ENCODE results near the gene PGGT1B. TPM values are rescaled to one million over a fixed set of nuclear protein-coding genes. Genes with fewer than 3 reads are reported as not detected.
"Not testable (repeated sequence)": the region's sequence is repeated elsewhere in the genome, so short reads cannot be mapped to it uniquely, and the experiment has no call there.

PGGT1B gene
- total RNA-seq, 1 experiment from 2014 or later: 27.5 TPM

- no peaks in the 10 kb centered on the region for H3K27me3 ChIP-seq (replicated peaks)
- no peak overlapping the region for H3K4me3 ChIP-seq
- no peak overlapping the region for H3K27ac ChIP-seq
- H3K4me1 ChIP-seq (replicated peaks): no peaks in the 10 kb centered on the region
- no peaks in the 10 kb centered on the region for H3K9me3 ChIP-seq (replicated peaks)
- no peaks in the 10 kb centered on the region for H3K36me3 ChIP-seq
- no peak for DNase-seq (ENCODE audit: low read depth in 1 of 2, low spot score in 2 of 2)
Measured at GRCh38 chr5:115274584-115274983, 11.9 kb upstream of the PGGT1B start.

- DNase-seq (ENCODE audit: low read depth in 1 of 2, low spot score in 2 of 2): no peak
- Histone ChIP-seq H3K27ac (no peak overlapping the region), H3K4me3 (no peak overlapping the region), H3K9me3 (replicated peaks) (no peaks in the 10 kb centered on the region), H3K36me3 (no peaks in the 10 kb centered on the region), H3K4me1 (replicated peaks) (no peaks in the 10 kb centered on the region), H3K27me3 (replicated peaks) (no peaks in the 10 kb centered on the region)
Measured at GRCh38 chr5:115272297-115272958, 9.8 kb upstream of the PGGT1B start.

GRCh38 chr5:115271295-115272050 is 8.8 kb upstream of the PGGT1B start:
- Histone ChIP-seq H3K27me3 (replicated peaks) (no peaks in the 10 kb centered on the region), H3K4me1 (replicated peaks) (no peaks in the 10 kb centered on the region), H3K4me3 (no peak overlapping the region), H3K27ac (no peak overlapping the region), H3K36me3 (no peaks in the 10 kb centered on the region), H3K9me3 (replicated peaks) (no peaks in the 10 kb centered on the region)
- no peak for DNase-seq (ENCODE audit: low read depth in 1 of 2, low spot score in 2 of 2)

GRCh38 chr5:115267617-115268016 is 4.9 kb upstream of the PGGT1B start:
- Histone ChIP-seq H3K4me3 (no peak overlapping the region), H3K36me3 (peaks cover under 1% of the 10 kb centered on the region; the same call in 1 of the 2 replicates), H3K9me3 (replicated peaks) (no peaks in the 10 kb centered on the region), H3K27ac (no peak overlapping the region), H3K4me1 (replicated peaks) (peaks cover 6% of the 10 kb centered on the region), H3K27me3 (replicated peaks) (no peaks in the 10 kb centered on the region)
- no peak for DNase-seq (ENCODE audit: low read depth in 1 of 2, low spot score in 2 of 2)

GRCh38 chr5:115265220-115265619 is 2.5 kb upstream of the PGGT1B start:
- DNase-seq (ENCODE audit: low read depth in 1 of 2, low spot score in 2 of 2): no peak
- no peak overlapping the region for H3K4me3 ChIP-seq
- no peaks in the 10 kb centered on the region for H3K27me3 ChIP-seq (replicated peaks)
- H3K27ac ChIP-seq: no peak overlapping the region
- H3K4me1 ChIP-seq (replicated peaks): peaks cover 19% of the 10 kb centered on the region
- H3K9me3 ChIP-seq (replicated peaks): no peaks in the 10 kb centered on the region
- H3K36me3 ChIP-seq: peaks cover 8% of the 10 kb centered on the region

- H3K9me3 ChIP-seq (replicated peaks): no peaks in the 10 kb centered on the region
- peaks cover 19% of the 10 kb centered on the region for H3K4me1 ChIP-seq (replicated peaks)
- H3K27me3 ChIP-seq (replicated peaks): no peaks in the 10 kb centered on the region
- H3K36me3 ChIP-seq: peaks cover 8% of the 10 kb centered on the region
- H3K27ac ChIP-seq: no peak overlapping the region
- H3K4me3 ChIP-seq: no peak overlapping the region
- no peak for DNase-seq (ENCODE audit: low read depth in 1 of 2, low spot score in 2 of 2)
Measured at GRCh38 chr5:115264786-115265185, 2.1 kb upstream of the PGGT1B start.

GRCh38 chr5:115263078-115263380 is 352 bp upstream of the PGGT1B start:
- Histone ChIP-seq H3K9me3 (replicated peaks) (no peaks in the 10 kb centered on the region), H3K4me1 (replicated peaks) (peaks cover 19% of the 10 kb centered on the region), H3K27ac (peak overlapping the region; percentile 69), H3K36me3 (peaks cover 8% of the 10 kb centered on the region), H3K4me3 (peak overlapping the region; percentile 75), H3K27me3 (replicated peaks) (no peaks in the 10 kb centered on the region)
- no peak for DNase-seq (ENCODE audit: low read depth in 1 of 2, low spot score in 2 of 2)

GRCh38 chr5:115262011-115262320 is 711 bp downstream of the PGGT1B start:
- H3K4me3 ChIP-seq: peak overlapping the region; percentile 75
- DNase-seq (ENCODE audit: low read depth in 1 of 2, low spot score in 2 of 2): no peak
- H3K4me1 ChIP-seq (replicated peaks): peaks cover 19% of the 10 kb centered on the region
- peaks cover 8% of the 10 kb centered on the region for H3K36me3 ChIP-seq
- no peaks in the 10 kb centered on the region for H3K27me3 ChIP-seq (replicated peaks)
- H3K27ac ChIP-seq: peak overlapping the region; percentile 69
- H3K9me3 ChIP-seq (replicated peaks): no peaks in the 10 kb centered on the region

- no peaks in the 10 kb centered on the region for H3K27me3 ChIP-seq (replicated peaks)
- no peak overlapping the region for H3K4me3 ChIP-seq
- H3K9me3 ChIP-seq (replicated peaks): no peaks in the 10 kb centered on the region
- no peak for DNase-seq (ENCODE audit: low read depth in 1 of 2, low spot score in 2 of 2)
- no peak overlapping the region for H3K27ac ChIP-seq
- peaks cover 19% of the 10 kb centered on the region for H3K4me1 ChIP-seq (replicated peaks)
- peaks cover 14% of the 10 kb centered on the region for H3K36me3 ChIP-seq
Measured at GRCh38 chr5:115260248-115260647, 2.4 kb downstream of the PGGT1B start.

GRCh38 chr5:115257981-115258380 is 4.7 kb downstream of the PGGT1B start:
- Histone ChIP-seq H3K4me3 (no peak overlapping the region), H3K27me3 (replicated peaks) (no peaks in the 10 kb centered on the region), H3K36me3 (peaks cover 14% of the 10 kb centered on the region), H3K4me1 (replicated peaks) (peaks cover 16% of the 10 kb centered on the region), H3K9me3 (replicated peaks) (no peaks in the 10 kb centered on the region), H3K27ac (no peak overlapping the region)
- DNase-seq (ENCODE audit: low read depth in 1 of 2, low spot score in 2 of 2): no peak

- not testable (repeated sequence) for H3K36me3 ChIP-seq; H3K4me3 ChIP-seq; H3K4me1 ChIP-seq (replicated peaks); DNase-seq (ENCODE audit: low read depth in 1 of 2, low spot score in 2 of 2); H3K27me3 ChIP-seq (replicated peaks); H3K27ac ChIP-seq; H3K9me3 ChIP-seq (replicated peaks)
Measured at GRCh38 chr5:115249379-115249778, 13.3 kb downstream of the PGGT1B start.

GRCh38 chr5:115246361-115246991 is 16.2 kb downstream of the PGGT1B start:
- DNase-seq (ENCODE audit: low read depth in 1 of 2, low spot score in 2 of 2): peak in 1 of 2 experiments; percentile 45
- Histone ChIP-seq H3K4me1 (replicated peaks) (no peaks in the 10 kb centered on the region), H3K27ac (no peak overlapping the region)

GRCh38 chr5:115243412-115243811 is 19.3 kb downstream of the PGGT1B start:
- no peak overlapping the region for H3K4me3 ChIP-seq
- H3K9me3 ChIP-seq (replicated peaks): no peaks in the 10 kb centered on the region
- DNase-seq (ENCODE audit: low read depth in 1 of 2, low spot score in 2 of 2): no peak
- H3K4me1 ChIP-seq (replicated peaks): no peaks in the 10 kb centered on the region
- H3K27me3 ChIP-seq (replicated peaks): no peaks in the 10 kb centered on the region
- peaks cover 28% of the 10 kb centered on the region for H3K36me3 ChIP-seq
- no peak overlapping the region for H3K27ac ChIP-seq

More at GRCh38 chr5:115246361-115246991, 16.2 kb downstream of the PGGT1B start:
- Histone ChIP-seq H3K27me3 (replicated peaks) (no peaks in the 10 kb centered on the region), H3K36me3 (peaks cover 8% of the 10 kb centered on the region), H3K9me3 (replicated peaks) (no peaks in the 10 kb centered on the region), H3K4me3 (no peak overlapping the region)

- peaks cover 36% of the 10 kb centered on the region for H3K36me3 ChIP-seq
- no peaks in the 10 kb centered on the region for H3K27me3 ChIP-seq (replicated peaks)
- DNase-seq (ENCODE audit: low read depth in 1 of 2, low spot score in 2 of 2): no peak
- no peak overlapping the region for H3K4me3 ChIP-seq
- H3K27ac ChIP-seq: no peak overlapping the region
- H3K9me3 ChIP-seq (replicated peaks): no peaks in the 10 kb centered on the region
- no peaks in the 10 kb centered on the region for H3K4me1 ChIP-seq (replicated peaks)
Measured at GRCh38 chr5:115241881-115242642, 20.6 kb downstream of the PGGT1B start.

Measured in SJSA1 (cell line).